GM18519 (cell line): ENCODE results near the gene MGA.

Experiments
- ATAC-seq: cut with Tn5 transposase; IDR thresholded peaks from one replicate; pipeline ENCODE4 v1.9.1; 2021; ENCODE audit warnings: mild to moderate bottlenecking, moderate library complexity; ENCODE audit not compliant: unreplicated experiment, low FRiP score

The MGA gene

GRCh38 chr15:41801850-41802455, 141.7 kb downstream of the MGA start:
- no peak for ATAC-seq

- ATAC-seq: no peak
Measured at GRCh38 chr15:41804361-41804760, 144.2 kb downstream of the MGA start.

GRCh38 chr15:41804916-41805666, 144.9 kb downstream of the MGA start:
- no peak for ATAC-seq

- ATAC-seq: no peak
Measured at GRCh38 chr15:41805711-41806110, 145.5 kb downstream of the MGA start.

GRCh38 chr15:41806291-41807181, 146.3 kb downstream of the MGA start:
- no peak for ATAC-seq

- no peak for ATAC-seq
Measured at GRCh38 chr15:41809121-41809520, 148.9 kb downstream of the MGA start.

- ATAC-seq: no peak
Measured at GRCh38 chr15:41809526-41810220, 149.5 kb downstream of the MGA start.

GRCh38 chr15:41810651-41811431, 150.6 kb downstream of the MGA start:
- ATAC-seq: no peak

GRCh38 chr15:41811432-41812195, 151.4 kb downstream of the MGA start:
- no peak for ATAC-seq

GRCh38 chr15:41812820-41813375, 152.7 kb downstream of the MGA start:
- no peak for ATAC-seq

GRCh38 chr15:41813426-41813825, 153.2 kb downstream of the MGA start:
- ATAC-seq: no peak

- no peak for ATAC-seq
Measured at GRCh38 chr15:41814534-41814933, 154.3 kb downstream of the MGA start.

- ATAC-seq: no peak
Measured at GRCh38 chr15:41816788-41817187, 156.6 kb downstream of the MGA start.

- ATAC-seq: no peak
Measured at GRCh38 chr15:41817327-41817726, 157.1 kb downstream of the MGA start.

- no peak for ATAC-seq
Measured at GRCh38 chr15:41817781-41818180, 157.6 kb downstream of the MGA start.

- ATAC-seq: no peak
Measured at GRCh38 chr15:41819455-41820050, 159.3 kb downstream of the MGA start.

- ATAC-seq: no peak
Measured at GRCh38 chr15:41820791-41821423, 160.7 kb downstream of the MGA start.

- no peak for ATAC-seq
Measured at GRCh38 chr15:41821831-41822230, 161.6 kb downstream of the MGA start.
